Measurements from ENCODE around the gene HYLS1. TPM values are rescaled to one million over a fixed set of nuclear protein-coding genes. Genes with fewer than 3 reads are reported as not detected.

The HYLS1 gene
- total RNA-seq, 1 experiment from 2014 or later = 16.7 TPM

- H3K36me3 ChIP-seq (ENCODE audit: low read depth) = no peaks in the 10 kb centered on the region
- no peaks in the 10 kb centered on the region for H3K79me2 ChIP-seq (ENCODE audit: low read depth)
- H3K4me2 ChIP-seq = no peak overlapping the region
- no peak for DNase-seq
- peak overlapping the region; percentile 43; the same call in 1 of the 2 replicates for H2AFZ ChIP-seq
- H3K27me3 ChIP-seq (ENCODE audit: insufficient read depth, low read depth) = no peaks in the 10 kb centered on the region; the same call in 1 of the 2 replicates
- H3K4me3 ChIP-seq = no peak overlapping the region
- no peaks in the 10 kb centered on the region for H3K4me1 ChIP-seq (replicated peaks; ENCODE audit: insufficient read depth)
- TF ChIP-seq CTCF (conservative IDR thresholded peaks at IDR 0.05) (no peak), EZH2 (IDR thresholded peaks at IDR 0.05; ENCODE audit: low read depth) (no peak)
- ChIA-PET POLR2A (ENCODE audit: unreplicated experiment) (interaction anchor here (0.6 kb wide), 1 partner anchor 35 kb away, joined by 4 read pairs; the partner anchor contains the start of gene PUS3), CTCF (no interaction called here)
- H3K27ac ChIP-seq = no peak overlapping the region
- H3F3A ChIP-seq (ENCODE audit: insufficient read depth, low read depth) = no peaks in the 10 kb centered on the region
- intact Hi-C loops (cut with micrococcal nuclease; ENCODE audit: unreplicated experiment) = no loop called here
- H3K9me2 ChIP-seq (ENCODE audit: insufficient read depth) = no peaks in the 10 kb centered on the region
- no TSS peak for BruUV-seq (replicated peaks)
- H4K20me1 ChIP-seq (ENCODE audit: insufficient read depth) = no peaks in the 10 kb centered on the region
- no peaks in the 10 kb centered on the region for H3K9me3 ChIP-seq (ENCODE audit: insufficient read depth, low read depth)
Observed at GRCh38 chr11:125938418-125938817, 51.0 kb downstream of the HYLS1 start.

- intact Hi-C loops (cut with micrococcal nuclease; ENCODE audit: unreplicated experiment) = no loop called here
- Histone ChIP-seq H3K4me3 (no peak overlapping the region), H3K4me2 (no peak overlapping the region), H3K9me2 (ENCODE audit: insufficient read depth) (no peaks in the 10 kb centered on the region), H3K79me2 (ENCODE audit: low read depth) (no peaks in the 10 kb centered on the region), H3K27ac (no peak overlapping the region), H3K9me3 (ENCODE audit: insufficient read depth, low read depth) (no peaks in the 10 kb centered on the region), H3F3A (ENCODE audit: insufficient read depth, low read depth) (no peaks in the 10 kb centered on the region), H3K4me1 (replicated peaks; ENCODE audit: insufficient read depth) (no peaks in the 10 kb centered on the region), H3K36me3 (ENCODE audit: low read depth) (no peaks in the 10 kb centered on the region), H3K27me3 (ENCODE audit: insufficient read depth, low read depth) (no peaks in the 10 kb centered on the region), H4K20me1 (ENCODE audit: insufficient read depth) (no peaks in the 10 kb centered on the region), H2AFZ (no peak overlapping the region)
- no peak for TF ChIP-seq EZH2 (IDR thresholded peaks at IDR 0.05; ENCODE audit: low read depth)
- CTCF ChIA-PET = no interaction called here
- DNase-seq = no peak
- POLR2A ChIA-PET (ENCODE audit: unreplicated experiment) = interaction anchor here (0.6 kb wide), 1 partner anchor 36 kb away, joined by 4 read pairs; the partner anchor contains the start of gene PUS3
- BruUV-seq (replicated peaks) = no TSS peak
Observed at GRCh38 chr11:125939081-125939521, 51.6 kb downstream of the HYLS1 start.

DNA sequence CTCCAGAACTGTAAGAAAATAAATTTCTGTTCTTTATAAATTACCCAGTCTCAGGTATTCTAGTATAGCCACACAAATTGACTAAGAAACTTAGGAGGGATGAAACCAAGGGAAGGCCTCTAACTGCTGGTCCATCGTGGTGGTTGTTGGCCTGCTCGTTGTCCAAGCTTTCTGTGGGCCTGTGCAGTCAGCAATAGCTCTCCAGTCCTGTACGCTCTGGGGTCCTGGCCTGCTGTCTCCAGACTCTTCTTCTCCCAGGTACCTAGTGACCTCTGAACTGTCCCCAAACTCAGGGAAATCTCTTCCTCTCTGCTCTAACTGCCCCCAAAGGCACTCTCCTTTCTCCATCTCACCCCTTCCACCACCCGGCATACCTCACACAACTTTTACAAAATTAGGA is 52.7 kb downstream of the HYLS1 start:
- Histone ChIP-seq H3K79me2 (ENCODE audit: low read depth) (no peaks in the 10 kb centered on the region), H3K36me3 (ENCODE audit: low read depth) (no peaks in the 10 kb centered on the region), H3F3A (ENCODE audit: insufficient read depth, low read depth) (no peaks in the 10 kb centered on the region), H3K27ac (no peak overlapping the region), H3K4me1 (replicated peaks; ENCODE audit: insufficient read depth) (no peaks in the 10 kb centered on the region), H3K4me3 (no peak overlapping the region), H3K4me2 (no peak overlapping the region), H2AFZ (no peak overlapping the region), H3K9me3 (ENCODE audit: insufficient read depth, low read depth) (no peaks in the 10 kb centered on the region), H3K27me3 (ENCODE audit: insufficient read depth, low read depth) (no peaks in the 10 kb centered on the region), H4K20me1 (ENCODE audit: insufficient read depth) (no peaks in the 10 kb centered on the region), H3K9me2 (ENCODE audit: insufficient read depth) (no peaks in the 10 kb centered on the region)
- BruUV-seq (replicated peaks) = no TSS peak
- ChIA-PET CTCF (no interaction called here), POLR2A (ENCODE audit: unreplicated experiment) (no interaction called here)
- TF ChIP-seq CTCF (conservative IDR thresholded peaks at IDR 0.05) (no peak), EZH2 (IDR thresholded peaks at IDR 0.05; ENCODE audit: low read depth) (no peak)
- DNase-seq = no peak
- intact Hi-C loops (cut with micrococcal nuclease; ENCODE audit: unreplicated experiment) = loop anchor here (5.0 kb wide), 1 partner anchor 122 kb away; the partner anchor contains the start of gene CDON

DNA sequence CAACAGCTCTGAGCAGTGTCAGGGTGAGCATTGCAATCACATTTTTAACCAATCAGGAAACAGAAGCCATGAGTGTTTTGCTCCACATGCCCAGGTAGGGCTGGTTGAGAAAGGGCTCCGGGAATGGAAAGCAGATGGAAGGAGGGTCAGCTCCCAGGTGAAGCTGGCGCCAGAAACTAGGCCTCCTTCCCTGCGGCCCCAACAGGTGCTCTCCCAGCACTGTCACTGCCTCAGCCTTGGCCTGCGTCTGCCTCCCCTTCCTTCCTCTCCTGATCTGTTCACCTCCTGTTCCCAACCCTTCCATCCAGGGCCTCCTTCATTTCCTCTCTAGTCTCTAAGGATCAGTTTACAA is 53.8 kb downstream of the HYLS1 start:
- no peaks in the 10 kb centered on the region for H3K27me3 ChIP-seq (ENCODE audit: insufficient read depth, low read depth)
- intact Hi-C loops (cut with micrococcal nuclease; ENCODE audit: unreplicated experiment) = loop anchor here (5.0 kb wide), 1 partner anchor 121 kb away; the partner anchor contains the start of gene CDON
- no TSS peak for BruUV-seq (replicated peaks)
- TF ChIP-seq CTCF (conservative IDR thresholded peaks at IDR 0.05) (no peak), EZH2 (IDR thresholded peaks at IDR 0.05; ENCODE audit: low read depth) (no peak)
- no peak overlapping the region for H3K27ac ChIP-seq
- H3K4me1 ChIP-seq (replicated peaks; ENCODE audit: insufficient read depth) = no peaks in the 10 kb centered on the region
- ChIA-PET POLR2A (ENCODE audit: unreplicated experiment) (no interaction called here), CTCF (no interaction called here)
- no peaks in the 10 kb centered on the region for H3K79me2 ChIP-seq (ENCODE audit: low read depth)
- H3K9me2 ChIP-seq (ENCODE audit: insufficient read depth) = no peaks in the 10 kb centered on the region
- no peak overlapping the region for H3K4me2 ChIP-seq
- no peak overlapping the region for H3K4me3 ChIP-seq
- no peak overlapping the region for H2AFZ ChIP-seq
- H3K36me3 ChIP-seq (ENCODE audit: low read depth) = no peaks in the 10 kb centered on the region
- H4K20me1 ChIP-seq (ENCODE audit: insufficient read depth) = no peaks in the 10 kb centered on the region
- no peaks in the 10 kb centered on the region for H3F3A ChIP-seq (ENCODE audit: insufficient read depth, low read depth)
- no peaks in the 10 kb centered on the region for H3K9me3 ChIP-seq (ENCODE audit: insufficient read depth, low read depth)
- DNase-seq = no peak
